G401 (cell line): ENCODE data around the gene FAM217A. TPM values are rescaled to one million over a fixed set of nuclear protein-coding genes. Genes with fewer than 3 reads are reported as not detected.
"Not testable (repeated sequence)": the region's sequence is repeated elsewhere in the genome, so short reads cannot be mapped to it uniquely, and the experiment has no call there.

Experiments
- DNase-seq: peaks from one replicate; pipeline ENCODE4 v3.0.0-alpha.2; 2015; ENCODE audit warnings: low spot score
- in situ Hi-C: cut with HindIII; loops from 2 replicates; pipeline ENCODE4 v1.10.0; 2016; ENCODE audit warnings: low sequenced_read_pairs, mixed read lengths
- total RNA-seq: library from RNA; depleted of rRNA; stranded (reverse); fragments of >200 nt; shearing (Covaris generic); gene quantifications from 2 replicates; pipeline ENCODE4 v1.2.3, GENCODE V29; 2014; rRNA removed

Gene FAM217A, protein sequence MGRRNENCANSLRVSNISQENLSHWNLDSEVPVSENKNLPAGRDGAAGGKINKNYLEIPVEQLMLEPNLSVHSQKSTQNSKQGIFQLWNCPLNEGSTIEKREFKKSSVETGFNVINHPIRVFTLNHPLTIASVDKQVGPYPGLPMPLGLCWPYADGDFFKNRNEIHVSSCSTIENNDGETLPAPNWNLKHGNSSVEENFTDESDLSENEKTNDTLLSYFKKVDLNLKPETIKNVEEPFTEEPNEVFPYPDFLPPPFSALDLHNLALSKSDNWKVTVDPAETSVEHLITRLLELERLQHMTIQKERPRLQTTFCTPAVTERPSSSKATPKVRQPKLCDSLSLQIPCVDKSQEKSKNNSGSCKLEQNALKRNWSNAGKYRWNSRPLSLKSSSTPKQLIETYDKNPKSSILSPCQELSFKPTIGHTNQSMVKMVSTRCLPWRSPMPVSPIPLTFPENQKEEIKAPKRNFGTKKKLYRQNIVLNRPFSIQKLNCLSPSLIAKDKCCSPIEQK
- not detected in 2 replicates for total RNA-seq

DNA sequence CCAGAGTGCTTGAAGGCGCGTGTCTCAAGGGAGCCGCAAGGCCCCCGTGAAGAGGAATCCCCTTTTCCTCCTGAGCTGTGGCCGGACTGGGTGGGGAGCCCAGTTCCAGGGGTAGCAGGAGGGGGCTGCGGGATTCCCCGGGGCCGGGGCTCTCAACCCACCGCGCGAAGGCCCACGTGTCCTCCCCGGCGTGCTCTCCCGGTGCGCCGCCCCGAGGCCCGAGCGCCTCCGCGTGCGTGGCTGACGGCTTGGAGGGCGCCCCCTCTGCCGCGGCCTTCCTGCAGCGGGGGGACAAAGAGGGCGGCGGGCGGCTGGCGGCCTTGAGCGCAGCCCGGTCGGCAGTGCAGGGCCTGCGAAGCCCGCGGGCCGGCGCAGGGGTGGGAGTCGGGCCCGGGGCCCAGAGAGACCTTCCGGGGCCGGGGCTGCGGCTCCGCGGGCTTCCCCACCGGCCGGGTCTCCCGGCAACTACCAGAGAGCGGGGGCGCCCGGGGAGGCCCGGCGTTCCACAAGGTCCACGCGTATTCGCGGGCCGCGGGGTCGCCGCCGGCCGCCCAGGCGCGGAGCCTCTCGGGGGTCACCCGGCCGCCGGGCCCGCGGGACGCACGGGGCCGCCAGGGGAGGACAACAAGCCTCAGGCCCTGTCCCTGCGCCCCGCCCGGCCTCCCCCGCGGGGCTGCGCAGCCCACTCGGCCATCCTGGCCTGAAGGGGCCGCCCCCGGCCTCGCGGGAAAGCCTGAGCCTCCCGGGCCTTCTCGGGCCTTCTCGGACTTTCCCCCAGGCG, at the start of gene FAM217A:
Gene FAM217A (minus strand): TSS at position 447 of the 781 bp plus-strand sequence. CDS start 1,723 bp downstream, outside the sequence.
- DNase-seq: no peak
- in situ Hi-C loops: no loop called here

DNA sequence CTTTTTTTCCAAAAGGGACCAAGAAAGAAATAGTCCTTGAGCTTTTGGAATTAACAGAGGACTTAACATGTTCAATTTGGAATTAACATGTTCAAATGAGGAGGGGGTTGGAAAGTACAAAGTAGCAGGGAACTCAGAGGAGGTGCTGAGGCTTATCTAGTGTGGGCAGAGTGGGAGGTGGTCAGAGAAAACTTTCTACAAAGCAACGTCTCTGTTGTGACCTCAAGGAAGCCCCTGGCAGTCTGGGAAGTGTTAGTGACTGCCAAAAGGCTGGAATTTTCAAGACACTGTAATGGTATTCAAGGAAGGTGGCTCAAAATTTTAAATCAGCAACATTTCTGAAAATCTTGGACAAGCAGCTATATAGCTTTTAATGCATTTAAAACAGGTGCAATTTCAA, 49.1 kb upstream of the FAM217A start:
- in situ Hi-C loops: no loop called here

DNA sequence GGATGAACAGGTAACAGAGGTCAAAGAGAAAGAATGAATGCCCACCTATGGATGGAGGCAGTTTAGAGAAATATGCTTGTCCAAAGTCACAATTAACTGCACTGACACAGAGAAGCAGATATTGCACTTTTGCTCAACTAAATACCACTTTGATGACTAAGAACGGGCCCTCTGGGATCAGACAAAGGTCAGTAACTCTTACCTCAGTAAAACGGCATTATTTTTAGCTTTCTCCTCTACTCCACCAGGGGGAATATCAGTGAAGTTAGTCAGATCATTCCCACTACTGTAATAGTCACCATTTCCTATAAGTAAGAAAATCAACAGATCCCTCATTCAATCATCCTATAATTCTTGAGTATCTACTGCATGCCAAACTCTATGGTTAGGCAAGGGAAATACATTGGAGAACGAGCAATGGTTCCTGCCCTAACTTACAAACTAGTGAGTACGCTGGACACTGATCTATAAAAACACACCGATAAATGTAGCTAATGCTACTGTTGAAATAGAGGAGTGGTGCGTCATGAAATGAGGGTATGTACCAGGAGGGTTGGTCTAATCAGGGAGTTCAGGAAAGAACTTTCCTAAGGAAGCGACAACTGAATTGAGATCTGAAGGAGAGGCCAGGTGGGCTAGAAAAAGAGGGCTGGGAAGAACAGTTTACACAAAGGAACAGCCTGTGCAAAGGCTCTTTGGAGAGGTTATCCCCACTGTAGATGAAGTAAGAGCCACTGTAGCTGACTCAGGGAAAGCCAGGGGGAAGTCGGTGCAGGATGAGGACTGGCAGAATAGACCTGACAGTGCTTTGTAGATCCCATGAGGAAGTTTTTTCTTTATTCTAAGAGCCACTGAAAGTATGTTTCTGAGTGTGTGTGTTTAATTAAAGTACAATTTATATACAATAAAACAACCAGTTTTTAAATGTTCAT, 47.3 kb upstream of the FAM217A start:
- DNase-seq: no peak
- in situ Hi-C loops: no loop called here

More for the DNA sequence above, 49.1 kb upstream of the FAM217A start:
- no peak for DNase-seq

DNA sequence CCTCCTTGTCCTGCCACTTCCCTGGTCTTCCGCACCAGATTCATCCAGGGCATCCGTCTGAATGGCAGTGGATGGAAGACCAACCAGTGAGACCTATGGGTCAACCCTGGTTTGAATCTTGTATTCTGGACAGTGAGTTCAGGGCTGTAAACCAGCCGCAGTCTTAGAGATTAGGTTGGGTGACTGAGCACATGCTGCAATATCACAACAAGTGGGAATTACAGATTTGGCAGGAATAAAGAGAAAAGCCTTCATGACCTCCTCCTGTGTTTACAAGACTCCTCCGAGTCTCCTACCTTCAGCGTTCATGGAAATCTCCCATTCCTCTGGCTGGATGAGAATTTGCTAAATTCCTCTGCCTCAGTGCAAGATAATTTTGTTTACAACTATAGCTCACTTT, 46.6 kb upstream of the FAM217A start:
- in situ Hi-C loops: no loop called here
- no peak for DNase-seq

DNA sequence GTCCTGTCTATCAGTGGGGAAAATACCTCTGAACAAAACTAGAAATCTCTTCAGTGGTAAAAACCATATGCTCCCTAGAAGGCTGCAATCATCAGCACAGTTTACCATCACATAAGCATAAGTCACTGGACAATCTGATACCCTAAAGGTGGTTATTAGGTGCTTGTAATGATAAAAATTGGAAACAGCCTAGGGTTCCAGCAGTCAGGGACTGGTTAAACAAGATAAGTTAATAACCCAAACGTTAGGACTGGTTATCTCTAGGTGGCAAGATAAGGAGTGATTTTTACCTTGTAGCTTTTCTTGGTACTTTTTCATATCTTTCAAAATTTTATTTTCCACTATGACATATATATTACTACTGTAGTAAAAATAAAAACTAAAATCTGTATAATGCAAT, 45.4 kb upstream of the FAM217A start:
- DNase-seq: no peak
- in situ Hi-C loops: no loop called here

DNA sequence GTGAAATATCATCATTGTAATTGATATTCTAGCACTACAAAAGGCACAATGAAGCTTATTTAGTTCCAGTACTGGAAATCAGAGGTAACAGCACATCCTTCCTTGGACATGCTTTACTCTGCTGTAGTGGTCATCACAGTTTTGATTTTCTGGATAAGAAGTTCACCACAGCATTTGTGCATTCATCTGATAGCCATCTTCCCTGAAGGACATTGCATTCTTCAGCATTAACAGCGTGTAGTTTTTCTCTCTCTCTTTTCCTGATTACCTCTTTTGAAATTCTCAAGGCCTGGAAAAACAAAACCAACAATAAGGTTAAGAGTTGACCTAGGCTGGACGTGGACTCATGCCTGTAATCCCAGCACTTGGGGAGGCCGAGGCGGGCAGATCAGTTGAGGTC, 36.8 kb upstream of the FAM217A start:
- DNase-seq: no peak
- in situ Hi-C loops: no loop called here

DNA sequence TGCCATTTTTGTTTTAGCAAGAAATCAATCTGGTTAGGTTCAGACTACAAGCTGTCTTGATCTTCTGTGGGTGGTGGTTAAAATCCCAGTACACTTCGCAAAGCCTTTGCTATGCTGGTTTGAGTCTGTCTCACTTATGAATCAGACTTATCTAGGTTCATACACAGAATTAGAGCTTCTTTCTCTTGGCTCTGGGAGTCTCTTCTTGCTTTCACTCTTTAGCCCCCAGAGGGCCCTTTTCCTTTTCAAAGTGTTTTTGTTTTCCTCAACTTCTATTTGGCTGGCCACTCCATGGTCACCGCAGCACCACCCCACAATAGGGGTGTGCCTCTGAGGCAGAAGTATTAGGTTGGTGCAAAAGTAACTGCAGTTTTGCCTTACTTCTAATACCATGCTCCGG, 35.2 kb upstream of the FAM217A start:
- in situ Hi-C loops: no loop called here

DNA sequence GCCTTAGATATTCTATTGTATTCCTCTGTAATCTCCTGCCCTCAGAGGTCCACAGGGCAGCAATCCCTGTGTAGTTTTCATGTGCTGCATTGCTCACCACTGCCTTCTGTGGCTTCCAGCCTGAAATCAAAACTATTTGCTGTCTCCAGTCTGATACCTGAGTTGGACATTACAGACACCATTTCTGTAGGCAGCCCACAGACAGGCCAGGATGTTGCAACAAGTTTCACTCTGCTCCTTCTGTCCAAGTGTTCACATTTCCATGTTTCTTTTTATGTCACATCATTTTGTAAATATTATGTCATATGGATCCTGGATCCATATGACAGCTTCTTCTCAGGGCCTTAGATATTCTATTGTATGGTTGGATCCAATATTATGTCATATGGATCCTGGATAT, 34.7 kb upstream of the FAM217A start:
- DNase-seq: no peak
- in situ Hi-C loops: no loop called here

More for the DNA sequence above, 35.2 kb upstream of the FAM217A start:
- DNase-seq: no peak

DNA sequence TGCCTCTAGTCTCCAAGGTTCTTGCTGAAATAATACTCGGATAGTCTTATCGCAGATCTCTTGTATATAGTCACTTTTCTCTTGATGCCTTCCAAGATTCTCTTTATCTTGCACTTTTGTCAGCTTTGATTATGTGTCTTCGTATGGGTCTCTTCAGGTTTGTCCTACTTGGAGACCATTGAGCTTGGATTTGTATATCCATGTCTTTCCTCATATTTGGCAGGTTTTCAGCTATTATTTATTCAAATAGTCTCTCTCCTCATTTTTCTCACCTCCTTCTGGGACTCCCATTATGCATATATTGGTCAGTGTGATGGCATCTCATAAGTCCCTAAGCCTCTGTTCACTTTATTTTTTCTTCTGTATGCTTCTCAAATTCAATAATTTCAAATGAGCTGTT, 33.4 kb upstream of the FAM217A start:
- in situ Hi-C loops: no loop called here
- no peak for DNase-seq

DNA sequence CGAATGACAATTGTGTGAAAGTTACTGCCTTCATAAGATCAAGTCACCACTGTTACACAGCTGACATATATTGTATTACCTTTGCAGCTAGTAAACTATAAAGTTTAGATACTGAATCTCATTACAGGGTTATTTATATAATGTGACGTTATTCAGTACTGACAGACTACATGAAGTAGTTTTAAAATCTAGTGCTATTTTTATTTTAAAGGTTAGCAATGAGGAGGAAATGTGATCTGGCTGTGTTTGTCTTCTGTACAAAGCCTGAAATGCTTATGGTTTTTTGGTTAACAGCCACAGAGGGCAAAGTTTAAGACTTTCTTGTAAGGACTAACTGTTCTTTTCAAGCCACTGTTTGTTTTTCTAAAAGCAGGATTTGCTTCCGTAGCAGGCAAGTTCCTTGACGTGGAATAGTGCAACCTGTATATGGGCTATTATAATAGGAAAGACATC, 30.5 kb upstream of the FAM217A start:
- in situ Hi-C loops, DNase-seq: not testable (repeated sequence)

DNA sequence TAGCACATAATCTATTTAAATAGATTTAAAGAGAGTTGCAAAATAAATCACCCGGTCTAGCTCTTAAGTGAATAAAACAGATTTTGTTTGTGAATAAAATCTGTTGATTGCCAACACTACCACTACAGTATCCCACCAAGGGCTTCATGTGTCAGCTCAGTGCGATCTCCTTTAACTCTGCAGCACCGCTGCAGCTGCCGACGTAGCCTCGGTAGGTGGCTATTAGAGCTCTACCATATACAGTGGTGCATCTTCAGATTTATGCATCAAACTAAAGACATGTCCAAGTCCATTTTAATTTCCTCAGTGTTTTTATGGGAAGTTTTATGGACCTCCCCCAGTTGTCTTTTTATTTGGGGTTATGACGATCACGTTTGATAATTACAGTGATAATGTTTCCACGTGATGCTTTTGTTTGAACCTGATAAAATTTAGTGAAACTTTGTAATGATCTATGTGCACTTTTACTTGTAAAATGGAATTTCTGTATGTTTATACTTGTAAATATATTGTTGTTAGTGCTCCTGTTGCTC, 29.7 kb upstream of the FAM217A start:
- in situ Hi-C loops: no loop called here
- DNase-seq: no peak

DNA sequence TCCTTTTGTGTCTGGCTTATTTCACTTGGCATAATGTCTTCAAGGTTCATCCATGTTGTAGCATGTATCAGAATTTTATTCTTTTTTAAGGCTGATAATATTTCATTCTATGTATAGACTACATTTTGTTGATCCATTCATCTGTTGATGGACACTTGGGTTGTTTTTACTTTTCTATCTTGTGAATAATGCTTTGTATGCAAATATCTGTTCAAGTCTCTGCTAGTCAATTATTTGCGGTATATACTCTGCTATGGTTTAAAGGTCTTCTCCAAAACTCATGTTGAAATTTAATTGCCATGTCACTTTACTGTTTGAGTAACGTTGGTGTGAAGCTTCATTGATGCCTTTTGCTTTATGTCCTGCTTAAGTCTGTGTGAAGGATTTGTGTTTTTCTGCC, 28.9 kb upstream of the FAM217A start:
- no peak for DNase-seq
- in situ Hi-C loops: no loop called here

DNA sequence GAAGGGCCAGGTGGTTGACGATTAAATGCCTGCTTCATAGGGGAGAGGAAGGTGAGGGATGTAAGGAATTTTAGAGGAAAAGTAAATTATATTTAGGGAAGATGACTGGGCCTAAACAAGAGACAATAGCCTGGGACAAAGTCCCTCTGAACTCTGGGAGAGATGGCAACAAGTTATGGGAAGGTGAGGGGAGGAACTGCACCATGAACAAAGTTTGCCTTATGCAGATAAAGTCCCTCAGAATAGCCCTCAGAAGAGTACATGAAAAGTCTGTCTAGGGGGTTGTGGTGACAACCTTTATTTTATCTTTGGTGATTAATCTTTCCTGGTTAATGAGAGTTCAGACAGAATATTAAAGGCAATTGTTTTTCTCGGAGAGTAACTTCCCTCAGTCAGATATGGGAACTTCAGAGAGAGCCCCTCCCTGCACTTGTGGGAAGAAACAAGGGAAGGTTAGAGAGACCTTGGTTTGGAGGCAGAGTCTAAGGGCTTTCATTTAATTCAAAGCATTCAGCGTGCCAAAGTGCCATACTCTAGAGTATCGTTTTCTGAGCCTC, 27.1 kb upstream of the FAM217A start:
- in situ Hi-C loops: no loop called here
- DNase-seq: no peak

DNA sequence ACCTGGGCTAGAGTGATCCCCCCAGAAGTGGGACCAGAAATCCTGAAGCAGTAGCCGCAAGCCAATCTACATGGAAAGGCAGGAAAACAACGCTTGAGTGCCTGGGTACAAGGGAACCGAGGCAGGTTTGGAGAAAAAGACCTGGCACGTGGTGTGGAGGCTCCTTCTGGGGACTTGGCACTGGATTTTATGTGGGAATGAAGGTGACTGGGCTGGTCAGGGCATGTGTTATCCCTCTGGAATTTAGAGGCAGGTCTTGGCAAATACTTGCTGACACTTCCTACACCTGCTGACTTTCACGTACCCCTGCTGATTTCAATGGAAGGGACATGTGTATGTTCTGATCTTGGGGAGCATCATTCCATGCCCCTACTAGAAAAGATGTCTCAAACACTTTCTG, 25.0 kb upstream of the FAM217A start:
- peak; percentile 38 for DNase-seq
- in situ Hi-C loops: no loop called here

DNA sequence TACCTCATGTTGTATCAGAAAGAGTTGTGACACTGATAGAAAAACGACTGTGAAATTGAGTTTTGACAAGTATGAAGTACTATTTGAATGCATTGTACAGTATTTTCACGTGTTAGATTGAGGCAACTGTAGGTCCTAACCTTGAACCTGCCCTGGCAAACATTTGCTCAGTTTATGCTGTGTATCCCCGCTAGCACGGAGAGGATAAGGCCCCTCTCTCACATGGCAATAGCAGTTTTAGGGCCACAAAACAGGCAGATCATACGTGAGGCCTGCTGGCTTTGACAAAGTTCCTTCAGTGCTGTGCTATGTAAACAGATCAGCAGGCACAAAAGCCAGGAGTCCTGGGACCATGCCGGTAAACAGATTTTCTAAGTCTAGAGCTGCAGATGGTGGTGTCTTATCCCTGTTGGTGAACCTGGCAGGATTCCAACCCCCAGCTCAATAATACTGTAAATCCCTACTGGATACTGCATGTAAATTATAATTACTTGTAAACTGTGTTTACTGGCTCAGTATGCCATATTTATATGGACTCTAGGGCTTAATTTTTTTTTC, 23.8 kb upstream of the FAM217A start:
- in situ Hi-C loops: no loop called here
- peak; percentile 84 for DNase-seq

DNA sequence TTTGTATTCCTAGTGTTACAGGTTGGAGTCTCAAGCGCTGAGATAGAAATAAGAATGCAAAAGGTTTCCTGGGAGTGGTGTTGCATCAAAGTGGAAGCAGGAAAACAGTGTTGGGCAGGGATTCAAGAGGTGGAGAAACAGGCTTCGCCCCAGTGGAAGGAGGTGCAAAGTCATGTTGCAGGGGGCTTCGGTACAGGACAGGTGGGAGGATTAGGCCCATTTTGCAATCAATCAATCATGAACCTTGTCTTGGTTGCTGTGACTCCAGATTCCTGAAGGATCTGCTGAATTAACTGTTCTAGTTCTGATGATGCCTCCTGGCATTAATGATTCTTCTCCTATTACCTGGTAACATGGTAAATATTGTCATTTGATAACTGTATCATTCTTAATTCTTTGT, 22.4 kb upstream of the FAM217A start:
- in situ Hi-C loops: no loop called here
- no peak for DNase-seq

DNA sequence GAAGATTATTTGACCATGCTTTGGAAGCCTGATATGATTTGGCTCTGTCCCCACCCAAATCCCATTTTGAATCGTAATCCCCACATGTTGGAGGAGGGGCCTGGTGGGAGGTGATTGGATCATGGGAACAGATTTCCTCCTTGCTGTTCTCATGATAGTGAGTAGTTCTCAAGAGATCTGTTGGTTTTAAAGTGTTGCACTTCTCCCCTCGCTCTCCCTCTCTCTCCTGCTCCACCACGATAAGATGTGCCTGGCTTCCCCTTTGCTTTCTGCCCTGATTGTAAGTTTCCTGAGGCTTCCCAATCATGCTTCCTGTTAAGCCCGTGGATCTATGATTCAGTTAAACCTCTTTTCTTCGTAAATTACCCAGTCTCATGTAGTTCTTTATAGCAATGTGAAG, 21.7 kb upstream of the FAM217A start:
- no peak for DNase-seq
- in situ Hi-C loops: no loop called here

DNA sequence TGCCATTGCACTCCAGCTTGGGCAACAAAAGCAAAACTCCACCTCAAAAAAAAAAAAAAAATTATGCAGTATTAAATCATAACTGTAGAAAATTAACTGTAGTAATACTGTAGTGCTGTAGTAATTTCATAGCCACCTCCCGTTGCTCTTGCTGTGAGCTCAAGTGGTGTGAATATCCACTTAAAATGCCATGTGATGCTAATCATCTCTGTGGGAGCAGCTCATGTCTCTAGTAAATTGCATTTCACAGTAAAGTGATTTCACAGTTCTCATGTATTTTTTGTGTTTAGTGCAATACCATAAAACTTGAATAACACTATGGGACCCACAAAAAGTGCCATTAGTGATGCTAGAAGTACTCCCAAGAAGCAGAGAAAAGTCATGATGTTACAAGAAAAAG, 14.4 kb upstream of the FAM217A start:
- in situ Hi-C loops: no loop called here
- DNase-seq: no peak
